ENCODE measurements around the gene THRB.
"Not testable (repeated sequence)": the region's sequence is repeated elsewhere in the genome, so short reads cannot be mapped to it uniquely, and the experiment has no call there.

The THRB gene

DNA sequence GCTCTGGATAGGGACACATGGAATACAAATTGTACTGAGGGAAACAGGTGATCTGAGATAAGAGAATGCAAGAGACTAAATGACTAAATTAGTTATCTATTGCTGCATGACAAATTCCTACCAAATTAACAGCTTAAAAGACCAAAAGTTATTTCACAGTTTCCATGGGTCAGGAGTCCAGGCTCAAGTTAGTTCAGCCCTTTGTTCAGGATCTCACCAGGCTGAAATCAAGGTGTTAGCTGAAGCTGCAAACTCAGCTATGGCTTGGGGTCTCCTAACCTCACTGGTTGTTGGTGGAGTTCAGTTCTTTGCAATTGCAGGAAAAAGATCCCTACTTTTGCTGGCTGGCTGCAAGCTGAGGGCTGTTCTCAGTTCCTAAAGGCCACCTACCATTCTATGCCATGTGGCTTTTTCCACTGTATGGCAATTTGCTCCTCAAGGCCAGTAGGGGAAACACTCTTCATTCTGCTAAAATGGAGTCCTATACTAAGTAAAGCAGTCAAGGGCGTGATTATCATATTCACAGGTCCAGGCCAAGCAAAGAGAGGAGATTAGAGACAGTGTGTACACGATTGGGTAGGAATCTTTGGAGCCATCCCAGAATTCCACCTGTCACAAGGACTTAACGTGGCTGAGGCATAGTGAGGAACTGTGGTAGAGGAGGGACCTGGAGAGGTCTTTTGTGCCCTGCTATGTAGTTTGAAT, 53.7 kb downstream of the THRB start:
- DNase-seq: no peak

DNA sequence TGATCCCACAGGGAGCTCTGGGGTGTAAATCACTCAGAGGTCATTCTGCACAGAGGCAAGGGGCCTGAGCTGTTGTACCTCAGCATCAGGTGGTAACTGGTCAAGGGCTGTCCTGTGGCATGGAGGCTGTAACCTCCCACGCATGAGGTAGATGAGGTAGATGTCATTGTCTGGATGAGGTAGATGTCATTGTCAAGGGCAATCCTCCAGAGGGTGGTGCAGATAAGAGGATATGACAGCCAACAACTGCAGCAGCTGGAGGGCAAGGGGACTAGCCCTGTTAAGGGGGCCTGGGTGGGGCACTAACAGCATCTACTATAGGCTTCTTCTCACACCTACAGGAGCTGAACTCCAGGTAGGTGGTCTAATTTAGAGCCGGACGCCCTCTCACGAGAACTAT, 55.6 kb downstream of the THRB start:
- no peak for DNase-seq

DNA sequence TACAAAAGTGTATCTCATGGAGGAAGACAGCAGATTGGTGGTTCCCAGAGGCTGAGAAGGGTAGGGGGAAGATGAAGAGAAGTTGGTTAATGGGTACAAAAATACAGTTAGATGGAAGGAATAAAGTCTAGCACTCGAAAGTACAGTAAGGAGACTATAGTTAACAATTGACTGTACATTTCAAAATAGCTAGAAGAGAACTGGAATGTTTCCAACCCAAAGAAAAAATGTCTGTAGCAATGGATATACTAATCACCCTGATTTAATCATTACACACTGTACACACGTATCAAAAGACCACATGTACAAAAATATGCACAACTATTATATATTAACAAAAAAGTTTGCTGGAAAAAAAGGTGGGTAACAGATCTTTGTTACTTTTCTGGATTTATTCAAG, 57.3 kb downstream of the THRB start:
- DNase-seq: no peak

DNA sequence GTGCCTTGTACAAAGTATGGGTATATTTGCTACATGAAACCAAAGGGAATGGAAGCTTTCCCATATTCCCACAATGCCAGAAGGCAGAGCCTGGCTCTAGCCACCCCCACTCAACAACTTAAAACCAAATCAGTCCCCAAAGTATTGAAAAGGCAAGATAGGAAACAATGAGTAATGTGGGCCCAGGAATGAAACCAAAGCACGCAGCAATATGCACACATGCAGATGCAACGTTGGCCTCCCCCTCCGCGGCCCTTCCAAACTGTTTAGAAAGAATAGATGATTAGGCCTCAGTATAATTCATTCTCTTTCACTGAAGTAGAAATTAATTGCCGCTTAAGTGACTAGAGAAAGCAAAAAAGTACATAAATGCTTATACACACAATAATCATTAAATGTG, 59.1 kb downstream of the THRB start:
- DNase-seq: no peak

DNA sequence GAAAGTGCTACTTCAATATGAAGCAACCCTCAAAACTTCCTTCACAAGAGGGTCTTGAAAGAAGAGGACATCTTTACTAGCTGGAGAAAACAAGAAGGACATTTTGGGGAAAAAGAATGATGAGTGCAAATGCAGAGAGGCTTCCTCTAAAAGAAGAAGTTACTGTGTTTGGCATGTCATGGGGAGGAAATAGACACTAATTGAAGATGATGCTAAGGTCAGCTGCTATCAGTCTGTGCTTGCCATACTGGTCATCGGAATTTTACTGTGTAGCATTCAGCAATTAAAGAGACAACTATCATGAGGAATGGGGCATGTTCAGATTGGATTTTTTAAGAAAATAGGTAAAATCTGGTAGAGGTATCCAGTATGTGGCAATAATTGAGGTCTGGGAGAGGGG, 60.0 kb downstream of the THRB start:
- DNase-seq: no peak

DNA sequence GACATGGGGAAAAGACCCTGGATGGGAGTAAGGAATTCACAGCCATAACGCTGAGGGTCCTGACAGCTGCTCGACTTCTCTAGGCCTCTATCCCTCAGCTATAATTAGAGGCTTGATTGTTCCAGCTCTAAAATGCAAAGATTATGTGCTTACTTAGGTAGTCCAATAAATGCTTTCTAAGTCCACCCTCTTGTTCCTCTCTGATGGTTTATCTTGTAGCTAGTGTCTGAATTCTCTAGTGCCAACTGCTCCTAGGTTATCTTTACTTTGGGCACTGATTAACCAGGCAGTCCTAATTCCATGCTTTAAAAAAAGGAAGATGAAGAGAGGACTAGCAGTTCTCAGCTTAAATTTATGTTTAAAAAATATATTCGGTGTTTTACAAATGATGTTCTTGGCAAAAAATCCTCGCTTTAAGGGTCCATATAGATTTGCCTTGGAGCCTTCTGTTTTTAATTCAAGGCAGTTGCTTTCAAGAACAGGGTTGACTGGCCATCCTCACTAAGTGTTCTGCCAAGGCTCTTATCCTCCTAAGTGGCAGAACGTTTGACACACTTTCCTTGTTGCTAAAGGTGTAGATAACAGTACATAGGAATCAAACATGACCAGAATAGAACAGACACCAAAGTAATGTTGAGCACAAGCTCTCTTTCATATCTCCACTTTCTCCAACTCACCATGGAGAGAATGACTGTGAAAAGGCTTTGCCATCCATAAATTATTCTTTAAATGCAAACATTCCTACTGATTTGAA, 60.6 kb downstream of the THRB start:
- DNase-seq: no peak

DNA sequence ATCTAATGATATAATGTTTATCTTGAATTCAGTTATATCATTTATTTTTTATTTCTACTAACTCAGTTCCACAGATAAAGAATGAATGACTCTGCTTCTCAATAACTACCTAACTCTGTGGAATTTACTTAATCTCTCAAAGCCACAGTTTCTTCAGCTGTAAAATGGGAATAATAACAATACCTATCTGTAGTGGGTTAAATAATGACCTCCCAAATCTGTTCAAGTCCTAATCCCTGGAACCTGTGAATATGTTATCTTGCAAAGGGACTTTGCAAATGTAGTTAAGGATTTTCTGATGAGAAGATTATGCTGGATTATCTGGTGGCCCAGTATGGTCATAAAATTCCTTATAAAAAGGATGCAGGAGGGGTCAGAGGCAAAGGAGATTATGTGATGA, 61.7 kb downstream of the THRB start:
- DNase-seq: no peak

DNA sequence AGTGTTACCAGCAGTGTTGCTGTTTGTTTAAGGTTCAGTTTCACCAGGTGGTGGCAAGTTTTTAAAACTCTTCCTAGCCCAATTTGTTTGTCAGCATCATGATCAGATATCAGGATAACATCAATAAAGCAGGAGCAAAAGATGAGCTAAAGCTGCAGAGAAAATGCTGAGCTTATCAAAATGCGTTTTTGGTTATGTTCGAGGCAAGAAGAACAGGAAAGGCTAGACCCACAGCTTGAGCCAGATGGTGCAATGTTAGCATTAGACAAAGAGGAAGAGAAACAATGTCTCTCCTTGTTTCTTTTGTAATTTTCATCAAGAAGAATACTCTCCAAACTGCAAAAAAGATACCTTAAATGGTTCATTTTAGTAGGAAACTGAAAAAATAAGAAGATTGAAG, 66.2 kb downstream of the THRB start:
- no peak for DNase-seq

DNA sequence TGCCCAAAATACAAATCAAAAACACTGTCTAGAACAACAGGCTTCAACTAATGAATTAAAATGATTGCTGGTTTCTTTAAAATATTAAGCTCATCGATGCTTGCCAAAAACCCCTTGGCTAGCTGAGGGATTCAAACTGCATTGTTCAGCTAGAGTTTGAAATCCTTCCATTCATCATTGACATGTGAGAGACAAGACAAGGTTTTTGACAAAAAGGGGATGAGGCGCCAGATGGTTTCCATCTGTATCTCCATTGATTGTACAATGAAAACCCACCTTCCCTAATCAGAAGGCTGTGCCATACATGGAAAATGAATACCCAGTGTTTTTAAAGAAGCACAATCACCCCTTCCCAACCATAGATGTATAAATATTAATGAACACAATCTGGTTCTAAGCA, 67.8 kb downstream of the THRB start:
- no peak for DNase-seq

DNA sequence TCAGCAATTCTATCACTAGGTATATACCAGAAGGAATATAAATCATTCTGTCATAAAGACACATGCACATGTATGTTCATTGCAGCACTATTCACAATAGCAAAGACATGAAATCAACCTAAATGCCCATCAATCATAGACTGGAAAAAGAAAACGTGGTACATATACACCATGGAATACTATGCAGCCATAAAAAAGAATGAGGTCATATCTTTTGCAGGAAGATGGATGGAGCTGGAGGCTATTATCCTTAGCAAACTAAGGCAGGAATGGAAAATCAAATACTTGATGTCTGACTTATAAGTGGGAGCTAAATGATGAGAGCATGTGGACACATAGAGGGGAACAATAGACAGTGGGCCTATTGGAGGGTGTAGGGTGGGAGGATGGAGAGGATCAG, 73.8 kb downstream of the THRB start:
- DNase-seq: not testable (repeated sequence)

DNA sequence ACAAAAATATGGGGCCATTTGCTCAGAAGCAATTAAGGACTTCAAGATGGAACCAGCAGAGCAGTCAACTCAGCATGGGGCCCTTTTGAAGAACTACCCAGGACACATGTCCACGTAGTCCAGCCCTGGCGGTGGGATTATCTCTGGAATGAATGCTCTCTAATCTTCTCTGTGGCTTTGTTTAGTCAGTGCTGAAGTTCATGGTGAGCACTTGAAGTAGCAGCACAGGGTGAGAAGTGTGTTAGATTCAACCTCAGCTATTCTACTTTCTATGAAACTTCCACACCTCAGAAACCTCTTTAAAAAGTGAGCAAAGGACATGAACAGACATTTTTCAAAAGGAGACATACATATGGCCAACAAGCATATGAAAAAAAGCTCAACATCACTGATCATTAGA, 74.4 kb downstream of the THRB start:
- no peak for DNase-seq

DNA sequence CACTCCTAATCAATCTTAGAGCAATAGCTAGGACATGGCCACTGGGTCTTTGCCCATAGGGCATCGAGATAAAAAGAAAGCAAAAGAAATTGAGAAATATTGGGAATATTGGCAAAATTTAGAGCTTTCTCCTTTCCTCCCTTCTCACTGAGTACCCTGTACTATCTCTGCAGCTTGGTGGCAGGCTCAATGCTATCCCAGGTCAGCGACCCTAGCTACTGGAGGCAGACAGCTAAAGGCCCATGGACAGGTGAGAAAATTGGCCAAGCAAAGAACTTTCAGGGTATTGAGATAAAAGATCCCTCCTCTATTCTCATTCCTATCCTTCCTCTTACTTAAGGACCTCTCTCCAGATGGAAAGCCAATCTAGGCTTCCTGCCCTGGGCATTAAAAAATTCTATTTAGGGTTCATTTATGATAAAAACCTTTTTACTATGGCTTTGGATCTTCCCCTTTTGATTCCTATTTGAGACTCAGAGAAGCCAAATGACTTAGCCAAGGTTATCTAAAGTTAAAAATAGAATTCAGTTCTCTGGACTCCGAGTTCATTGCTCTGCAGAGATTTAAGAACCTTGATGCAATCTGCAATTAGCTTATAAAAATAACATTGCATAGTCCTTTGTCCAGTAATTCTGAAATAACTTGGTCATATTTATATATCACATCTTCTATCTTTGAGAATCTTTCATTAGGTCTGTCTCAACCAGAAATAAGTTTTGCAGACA, 75.4 kb downstream of the THRB start:
- DNase-seq: no peak

DNA sequence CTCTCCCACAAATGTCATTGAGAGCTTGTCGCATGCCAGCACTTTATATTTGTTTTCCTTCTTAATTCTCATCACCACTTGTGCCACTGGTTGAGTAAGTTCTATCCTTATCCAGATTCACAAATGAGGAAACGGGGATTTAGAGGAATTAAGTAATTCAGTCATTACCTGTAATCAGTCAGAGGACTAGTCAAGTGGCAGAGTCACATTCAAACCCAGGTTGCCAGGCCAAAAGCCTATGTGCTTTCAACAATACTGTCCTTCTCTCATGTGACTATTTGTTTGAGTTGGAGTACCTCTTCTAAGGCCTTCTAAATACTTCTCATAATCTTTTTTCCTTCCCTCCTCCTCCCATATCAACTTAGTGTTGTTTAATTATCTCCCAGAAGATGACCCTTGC, 76.9 kb downstream of the THRB start:
- DNase-seq: no peak

DNA sequence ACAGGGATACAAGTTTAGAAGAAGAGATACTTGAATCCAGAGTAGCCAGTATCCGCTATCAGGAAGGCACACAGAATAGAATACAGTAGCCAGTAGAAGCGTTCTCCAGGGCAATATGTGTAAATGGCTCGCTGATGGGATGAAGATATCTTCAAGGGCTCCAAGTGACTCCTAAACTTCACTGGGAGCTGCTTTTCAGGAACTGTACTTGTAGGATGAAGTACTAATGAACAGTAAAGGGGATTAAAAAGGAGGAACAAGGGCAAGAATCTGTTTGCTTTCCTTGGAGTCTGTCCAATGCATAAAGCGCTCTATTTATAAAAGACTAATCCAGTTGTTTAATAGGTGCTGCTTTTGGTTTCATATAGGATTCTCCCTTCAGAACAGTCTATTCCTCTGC, 78.4 kb downstream of the THRB start:
- no peak for DNase-seq

DNA sequence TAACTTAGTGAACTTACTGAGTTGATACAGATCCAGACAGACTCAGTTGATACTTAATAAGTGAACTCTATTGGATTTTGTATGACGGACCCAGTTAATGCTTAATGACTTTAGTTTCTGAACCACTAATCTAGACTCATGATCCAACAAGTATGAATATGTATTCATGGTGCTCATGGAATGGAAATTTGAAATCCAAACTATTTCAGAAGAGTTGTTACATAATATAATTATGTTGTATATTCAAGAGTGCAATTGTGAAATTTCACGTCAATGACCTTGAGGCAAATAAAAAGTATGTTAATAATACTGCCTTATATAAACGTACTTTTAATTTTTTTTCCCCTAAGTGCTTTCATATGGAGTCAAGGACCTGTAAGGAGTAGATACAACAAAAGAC, 78.8 kb downstream of the THRB start:
- no peak for DNase-seq

DNA sequence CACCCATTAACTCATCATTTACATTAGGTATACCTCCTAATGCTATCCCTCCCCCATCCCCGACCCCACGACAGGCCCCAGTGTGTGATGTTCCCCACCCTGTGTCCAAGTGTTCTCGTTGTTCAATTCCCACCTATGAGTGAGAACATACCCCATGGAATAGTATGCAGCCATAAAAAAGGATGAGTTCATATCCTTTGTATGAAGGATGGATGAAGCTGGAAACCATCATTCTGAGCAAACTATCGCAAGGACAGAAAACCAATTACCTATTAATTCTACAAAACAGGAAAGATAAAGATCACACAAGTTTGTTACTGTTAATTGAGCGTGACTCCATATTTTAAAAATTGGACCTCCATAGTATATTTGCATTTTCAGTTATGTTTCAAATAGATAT, 81.0 kb downstream of the THRB start:
- DNase-seq: not testable (repeated sequence)

DNA sequence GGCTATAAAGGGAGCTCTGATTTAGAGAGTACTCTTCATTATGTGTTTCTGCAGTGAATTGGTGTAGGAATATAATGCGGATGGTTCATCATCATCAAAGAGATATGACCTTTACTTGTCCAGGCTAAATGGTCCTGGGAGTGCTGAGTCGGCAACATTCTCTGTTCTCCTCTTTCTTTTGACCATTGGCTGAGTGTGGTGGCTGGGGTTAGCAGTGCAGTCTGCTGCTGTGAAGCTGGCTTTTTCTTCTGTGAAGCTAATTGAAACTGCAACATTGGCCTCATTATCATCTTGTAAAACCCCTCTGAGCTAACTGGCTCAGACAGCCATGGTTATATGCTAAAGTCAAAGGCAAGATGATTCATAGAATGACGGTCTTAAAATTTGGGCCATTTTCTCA, 83.8 kb downstream of the THRB start:
- no peak for DNase-seq

DNA sequence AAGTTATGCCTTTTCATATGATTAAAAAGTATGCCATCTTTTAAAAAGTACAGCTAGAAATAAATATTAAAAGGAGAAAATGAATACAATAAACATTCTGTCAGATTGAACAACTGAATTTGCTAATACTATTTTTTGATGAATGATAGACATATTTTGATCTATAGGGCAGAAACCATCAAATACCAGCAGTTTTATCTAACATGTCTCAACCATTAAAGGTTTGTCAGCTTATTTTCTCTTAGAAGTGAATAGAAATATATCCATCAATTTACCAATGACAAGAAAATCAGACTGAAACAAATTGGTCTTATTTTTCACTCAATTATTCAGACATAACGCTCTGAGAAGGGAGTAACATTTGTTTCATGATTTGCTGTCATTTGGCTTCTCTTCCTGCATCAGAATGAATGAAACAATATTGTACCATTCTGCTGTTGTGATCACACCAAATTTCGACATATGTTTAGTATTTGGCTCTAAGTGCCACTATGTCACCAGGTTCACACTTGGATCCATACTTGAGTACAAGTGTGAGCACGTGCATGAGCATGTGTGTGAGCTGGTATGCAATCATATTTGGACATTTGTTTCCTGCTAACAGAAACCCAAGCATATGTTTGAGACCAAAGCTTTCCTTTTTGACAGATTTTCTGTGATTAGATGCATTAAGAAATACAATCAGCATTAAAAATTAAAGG, 86.5 kb downstream of the THRB start:
- DNase-seq: no peak

DNA sequence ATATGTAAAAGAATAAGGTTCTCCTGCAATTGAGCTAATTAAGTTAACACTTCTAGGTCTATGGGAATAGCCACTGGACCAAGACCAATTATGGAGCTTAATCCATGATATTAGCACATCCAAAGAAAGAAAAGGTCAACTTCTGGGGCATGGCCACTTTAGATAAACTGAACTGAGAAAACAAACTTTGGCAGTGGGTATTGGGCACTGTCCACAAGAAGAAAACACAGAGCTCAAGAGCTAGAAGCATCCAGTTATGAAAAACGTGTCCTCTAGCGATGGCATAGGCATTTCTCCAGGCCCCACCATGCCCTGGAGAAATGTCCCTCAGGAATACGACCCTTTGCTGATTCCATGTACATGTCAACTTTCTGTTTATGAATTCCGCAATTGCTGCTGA, 87.8 kb downstream of the THRB start:
- DNase-seq: no peak

DNA sequence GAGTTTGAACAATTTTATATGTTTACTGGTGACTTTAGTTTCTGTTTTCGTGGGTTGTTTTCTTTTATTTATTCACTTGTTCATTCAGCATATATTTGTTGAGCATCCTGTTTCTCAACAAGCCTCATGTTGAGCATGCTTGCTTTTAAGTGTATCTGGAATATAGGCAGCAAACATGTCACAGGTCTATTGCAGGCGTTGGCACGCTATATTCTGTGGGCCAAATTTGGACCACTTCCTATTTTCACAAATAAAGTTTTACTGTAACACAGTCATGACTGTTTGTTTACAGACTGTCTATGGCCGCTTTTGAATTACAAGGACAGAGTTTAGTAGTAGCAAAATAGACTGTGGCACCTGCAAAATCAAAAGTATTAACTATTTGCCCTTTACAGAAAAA, 89.6 kb downstream of the THRB start:
- DNase-seq: no peak

DNA sequence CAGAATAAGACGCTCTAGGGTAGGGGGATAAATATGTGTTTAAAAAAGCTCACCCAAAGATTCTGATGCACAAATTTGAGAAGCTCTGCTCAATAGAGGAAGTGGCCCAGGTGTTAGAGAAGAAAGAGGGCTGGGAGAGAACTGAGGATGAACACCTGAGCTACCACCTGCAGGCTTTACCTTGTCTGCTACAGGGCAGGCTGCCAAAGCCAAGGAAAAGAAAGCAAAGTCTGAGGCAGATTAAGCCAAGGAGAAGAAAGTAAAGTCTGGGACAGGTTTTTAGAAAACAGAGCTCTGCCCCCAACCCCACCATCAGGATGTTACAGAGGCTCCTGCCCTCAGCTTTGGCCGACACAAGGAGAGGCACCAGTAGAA, 92.9 kb downstream of the THRB start:
- no peak for DNase-seq

DNA sequence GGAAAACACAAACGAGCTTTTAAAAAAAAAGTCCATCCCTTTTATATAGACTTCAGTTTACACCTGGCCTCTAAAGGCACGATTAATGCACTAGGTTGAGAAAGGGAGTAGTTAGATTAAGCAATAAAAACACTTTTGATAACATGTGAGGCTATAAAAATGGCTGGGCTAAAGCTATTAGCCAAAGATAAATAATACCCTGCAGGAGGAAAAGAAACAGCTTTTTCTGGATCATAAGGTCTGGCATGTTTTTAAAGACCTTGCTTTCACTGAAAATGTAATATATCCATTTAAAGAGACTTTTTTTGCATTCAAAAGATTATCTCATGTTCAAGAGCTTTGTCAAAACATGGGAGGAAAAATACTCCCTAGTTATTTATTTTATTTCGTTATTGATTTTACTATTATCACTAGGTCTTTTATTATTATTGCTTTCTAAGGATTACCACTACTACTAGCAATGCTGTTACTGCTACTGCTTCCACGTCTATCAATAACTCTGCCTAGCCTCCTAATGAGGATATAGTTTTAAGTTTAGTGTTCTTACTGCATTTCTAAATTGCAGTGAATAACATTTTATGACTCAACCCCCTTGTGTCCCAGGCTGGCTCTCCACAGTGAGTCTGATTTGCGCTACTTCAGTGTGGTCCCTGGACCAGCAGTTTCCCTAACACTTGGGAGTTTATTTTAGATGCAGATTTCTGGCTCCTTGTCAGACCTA, 93.4 kb downstream of the THRB start:
- no peak for DNase-seq

DNA sequence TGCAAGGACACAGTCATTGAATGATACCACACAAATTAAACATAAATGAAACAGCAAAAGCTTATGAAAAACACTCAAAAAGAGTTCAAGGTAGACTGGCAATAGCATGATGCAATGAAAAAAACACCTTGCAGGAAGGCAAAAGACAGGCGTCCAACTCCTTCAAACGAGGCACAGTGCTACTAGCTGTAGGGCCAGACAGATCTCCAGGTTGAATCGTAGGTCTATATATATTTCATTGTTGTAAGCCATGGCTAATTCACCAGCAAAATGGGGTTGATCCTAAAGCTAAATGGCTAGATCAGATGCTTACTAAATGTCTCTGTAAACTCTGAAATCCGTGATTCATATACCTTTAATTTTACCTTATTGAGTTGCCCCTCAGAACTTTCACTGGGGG, 94.2 kb downstream of the THRB start:
- DNase-seq: no peak
